Measurements from ENCODE around the gene EPN3. TPM values are rescaled to one million over a fixed set of nuclear protein-coding genes. Genes with fewer than 3 reads are reported as not detected.

The EPN3 gene
- polyA plus RNA-seq, 1 donor from 2014 or later: not detected

GRCh38 chr17:50554201-50554600 lies 21.7 kb downstream of the EPN3 start:
- H2AFZ ChIP-seq (ENCODE audit: low read depth, low read length): no peak overlapping the region
- no peak overlapping the region for H3K4me3 ChIP-seq (ENCODE audit: low read length)
- TF ChIP-seq EZH2 (IDR thresholded peaks at IDR 0.05; ENCODE audit: borderline replicate concordance, insufficient read depth, low read length, poor library complexity, severe bottlenecking): no peak
- H3K79me2 ChIP-seq (replicated peaks; ENCODE audit: insufficient read depth, low read length): no peaks in the 10 kb centered on the region
- no peaks in the 10 kb centered on the region for H3K9me3 ChIP-seq (ENCODE audit: low read length)
- no peak overlapping the region for H3K4me2 ChIP-seq (ENCODE audit: low read length)
- peaks cover 15% of the 10 kb centered on the region for H3K27me3 ChIP-seq (ENCODE audit: insufficient read depth, low read depth, low read length)
- H3K36me3 ChIP-seq (ENCODE audit: insufficient read depth, low read length): no peaks in the 10 kb centered on the region
- H3K9ac ChIP-seq (ENCODE audit: low read length): no peak overlapping the region
- no peaks in the 10 kb centered on the region for H3F3A ChIP-seq (ENCODE audit: insufficient read depth, low read length, poor library complexity, severe bottlenecking)
- no peaks in the 10 kb centered on the region for H3K9me2 ChIP-seq (ENCODE audit: insufficient read depth, low read length)
- H3K27ac ChIP-seq (ENCODE audit: low read length): no peak overlapping the region
- no peaks in the 10 kb centered on the region for H4K20me1 ChIP-seq (ENCODE audit: insufficient read depth)

GRCh38 chr17:50556803-50557202 lies 24.3 kb downstream of the EPN3 start:
- Histone ChIP-seq H3K9me3 (ENCODE audit: low read length) (no peaks in the 10 kb centered on the region), H3K27me3 (ENCODE audit: insufficient read depth, low read depth, low read length) (peaks cover 35% of the 10 kb centered on the region), H3K9ac (ENCODE audit: low read length) (no peak overlapping the region), H3K79me2 (replicated peaks; ENCODE audit: insufficient read depth, low read length) (no peaks in the 10 kb centered on the region), H3F3A (ENCODE audit: insufficient read depth, low read length, poor library complexity, severe bottlenecking) (no peaks in the 10 kb centered on the region), H2AFZ (ENCODE audit: low read depth, low read length) (no peak overlapping the region), H4K20me1 (ENCODE audit: insufficient read depth) (no peaks in the 10 kb centered on the region), H3K27ac (ENCODE audit: low read length) (no peak overlapping the region), H3K36me3 (ENCODE audit: insufficient read depth, low read length) (no peaks in the 10 kb centered on the region), H3K4me2 (ENCODE audit: low read length) (no peak overlapping the region), H3K4me3 (ENCODE audit: low read length) (no peak overlapping the region), H3K9me2 (ENCODE audit: insufficient read depth, low read length) (no peaks in the 10 kb centered on the region)
- no peak for TF ChIP-seq EP300 (conservative IDR thresholded peaks at IDR 0.05; ENCODE audit: poor library complexity, severe bottlenecking)
- no peak for TF ChIP-seq POLR2AphosphoS5 (IDR thresholded peaks at IDR 0.05)
- TF ChIP-seq MXI1 (conservative IDR thresholded peaks at IDR 0.05; ENCODE audit: poor library complexity, severe bottlenecking): no peak
- no peak for TF ChIP-seq EZH2 (IDR thresholded peaks at IDR 0.05; ENCODE audit: borderline replicate concordance, insufficient read depth, low read length, poor library complexity, severe bottlenecking)
- TF ChIP-seq RAD21 (conservative IDR thresholded peaks at IDR 0.05): no peak
- TF ChIP-seq TAF1 (IDR thresholded peaks at IDR 0.05; ENCODE audit: low read depth): no peak
- no peak for TF ChIP-seq REST (IDR thresholded peaks at IDR 0.05; ENCODE audit: borderline replicate concordance)
- TF ChIP-seq SMC3 (conservative IDR thresholded peaks at IDR 0.05; ENCODE audit: poor library complexity): no peak
- no peak for TF ChIP-seq CTCF (IDR thresholded peaks at IDR 0.05; ENCODE audit: poor library complexity, severe bottlenecking)

DNA sequence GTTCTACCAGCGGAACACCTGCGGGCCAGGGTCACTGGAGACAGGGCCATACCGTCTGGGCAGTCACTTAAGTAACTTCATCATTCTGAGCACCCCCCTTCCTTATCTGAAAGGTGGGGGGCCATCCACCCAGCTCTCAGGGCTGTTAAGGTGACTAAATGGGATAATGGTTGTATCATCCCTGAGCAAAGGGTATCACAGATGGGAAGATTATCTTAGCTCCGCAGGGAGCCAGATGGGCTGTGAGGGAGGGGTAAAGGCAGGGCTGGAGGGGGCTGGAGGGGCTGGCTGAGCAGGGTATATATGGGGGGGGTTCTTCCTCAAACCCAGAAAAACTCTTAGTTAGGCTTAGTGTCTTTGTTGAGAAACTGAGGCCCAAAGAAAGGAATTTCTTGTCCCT lies 25.1 kb downstream of the EPN3 start:
- no peaks in the 10 kb centered on the region for H4K20me1 ChIP-seq (ENCODE audit: insufficient read depth)
- no peak overlapping the region for H3K4me3 ChIP-seq (ENCODE audit: low read length)
- no peaks in the 10 kb centered on the region for H3K79me2 ChIP-seq (replicated peaks; ENCODE audit: insufficient read depth, low read length)
- H3K36me3 ChIP-seq (ENCODE audit: insufficient read depth, low read length): no peaks in the 10 kb centered on the region
- no peak overlapping the region for H3K27ac ChIP-seq (ENCODE audit: low read length)
- peaks cover 42% of the 10 kb centered on the region for H3K27me3 ChIP-seq (ENCODE audit: insufficient read depth, low read depth, low read length)
- H3F3A ChIP-seq (ENCODE audit: insufficient read depth, low read length, poor library complexity, severe bottlenecking): no peaks in the 10 kb centered on the region
- no peak for TF ChIP-seq EZH2 (IDR thresholded peaks at IDR 0.05; ENCODE audit: borderline replicate concordance, insufficient read depth, low read length, poor library complexity, severe bottlenecking)
- no peak for TF ChIP-seq SMC3 (conservative IDR thresholded peaks at IDR 0.05; ENCODE audit: poor library complexity)
- no peak for TF ChIP-seq POLR2AphosphoS5 (IDR thresholded peaks at IDR 0.05)
- no peak for TF ChIP-seq EP300 (conservative IDR thresholded peaks at IDR 0.05; ENCODE audit: poor library complexity, severe bottlenecking)
- TF ChIP-seq REST (IDR thresholded peaks at IDR 0.05; ENCODE audit: borderline replicate concordance): no peak
- TF ChIP-seq CTCF (IDR thresholded peaks at IDR 0.05; ENCODE audit: poor library complexity, severe bottlenecking): no peak
- no peak for TF ChIP-seq MXI1 (conservative IDR thresholded peaks at IDR 0.05; ENCODE audit: poor library complexity, severe bottlenecking)
- no peak overlapping the region for H3K9ac ChIP-seq (ENCODE audit: low read length)
- H3K4me2 ChIP-seq (ENCODE audit: low read length): no peak overlapping the region
- H3K9me3 ChIP-seq (ENCODE audit: low read length): no peaks in the 10 kb centered on the region
- H3K9me2 ChIP-seq (ENCODE audit: insufficient read depth, low read length): no peaks in the 10 kb centered on the region
- H2AFZ ChIP-seq (ENCODE audit: low read depth, low read length): no peak overlapping the region
